Sigmoid colon (tissue), 7 donors: ENCODE data around the gene SHB. TPM values are rescaled to one million over a fixed set of nuclear protein-coding genes. Genes with fewer than 3 reads are reported as not detected.

ENCODE experiments used
- DNase-seq: peaks from one replicate; pipeline ENCODE4 v3.0.0-alpha.2; 2019
- H3K27ac ChIP-seq, 4 donors: fragments of 200-600 bp; sonication (generic); one replicate each; pipeline ENCODE4 v1.5.1; 2016 to 2019; ENCODE audit warnings: mild to moderate bottlenecking in 1 of 4
- H3K27me3 ChIP-seq, 3 donors: fragments of 200-600 bp; sonication (generic); one replicate each; pipeline ENCODE4 v1.5.1; 2019; ENCODE audit warnings: mild to moderate bottlenecking in 1 of 3
- H3K36me3 ChIP-seq, 4 donors: fragments of 200-600 bp; sonication (generic); one replicate each; pipeline ENCODE4 v1.5.1; 2016 to 2019
- H3K4me1 ChIP-seq, 4 donors: fragments of 200-600 bp; sonication (generic); one replicate each; pipeline ENCODE4 v1.5.1; 2017 to 2019
- H3K4me3 ChIP-seq, 4 donors: fragments of 200-600 bp; sonication (generic); one replicate each; pipeline ENCODE4 v1.5.1; 2017 to 2019; ENCODE audit warnings: mild to moderate bottlenecking in 2 of 4, moderate library complexity in 1 of 4
- H3K9me3 ChIP-seq, 4 donors: fragments of 200-600 bp in 3 of 4; sonication (generic) in 3 of 4; one replicate each; pipeline versions ENCODE4 v1.5.1 to v1.6.1; 2013 to 2019
- CTCF ChIP-seq, 4 experiments: fragments of 450-650 bp in 3 of 4; fragments of 200-600 bp in 1 of 4; IDR thresholded peaks; one replicate each; pipeline ENCODE4 v1.5.1; 2016 to 2019; ENCODE audit warnings: antibody characterized with exemption in 4 of 4, mild to moderate bottlenecking in 3 of 4, moderate library complexity in 2 of 4
- EP300 ChIP-seq, 4 donors: sonication (generic); formaldehyde crosslinking; IDR thresholded peaks; one replicate each; pipeline ENCODE4 v1.6.1; 2017; ENCODE audit warnings: antibody characterized with exemption in 4 of 4
- POLR2A ChIP-seq, 2 donors: fragments of 450-650 bp; IDR thresholded peaks; one replicate each; pipeline ENCODE4 v1.6.1; 2016; ENCODE audit warnings: antibody characterized with exemption in 2 of 2, mild to moderate bottlenecking in 2 of 2, moderate library complexity in 2 of 2
- POLR2AphosphoS5 ChIP-seq, 4 donors: sonication (generic); formaldehyde crosslinking; IDR thresholded peaks; one replicate each; pipeline ENCODE4 v1.6.1; 2017; ENCODE audit warnings: antibody characterized with exemption in 4 of 4
- WGBS, 2 donors: extraction: QIAGEN DNeasy Blood & Tissue Kit; methylation state at CpG; one replicate each; pipeline ENCODE4 v1.1.7; 2013; 5-methylcytosine and 5-hydroxymethylcytosine counted together
- intact Hi-C: fragments of 100-400 bp; cut with DNase I; formaldehyde crosslinking; loops from one replicate; pipeline ENCODE4 v1.15.1; 2023
- polyA plus RNA-seq, 3 donors: library from polyadenylated mRNA; stranded (reverse); fragments of 200-250 nt; gene quantifications; one replicate each; pipeline ENCODE4 v1.2.3, GENCODE V29; 2013
- total RNA-seq, 4 donors: library from RNA; depleted of rRNA; stranded (reverse); fragments of >200 nt; gene quantifications; one replicate each; pipeline ENCODE4 v1.1.0, GENCODE V29; 2016
- donor health status: healthy with polysubstance abuse.
- donor health status: Bipolar disorder and iron deficiency.
- donor health status: healthy.

SHB gene
- total and polyA plus RNA-seq, 7 donors = 6.8 to 33.7 (median 10.2) TPM

- DNase-seq = peak; percentile 92
- H3K4me3 ChIP-seq = no peak overlapping the region
- no peaks in the 10 kb centered on the region for H3K36me3 ChIP-seq
- TF ChIP-seq EP300 (IDR thresholded peaks at IDR 0.05) = no peak
- TF ChIP-seq POLR2AphosphoS5 (IDR thresholded peaks at IDR 0.05) = peak in 3 of 4 donors; percentile 36 to 65 (median 51)
- H3K9me3 ChIP-seq = no peaks in the 10 kb centered on the region
- WGBS, 2 donors = 56 to 57% methylated on average over 7 of the region's 7 CpGs
- H3K27me3 ChIP-seq = no peaks in the 10 kb centered on the region
- intact Hi-C loops = loop anchor here (2.0 kb wide), 1 partner anchor 43 kb away; no protein-coding TSS in a partner anchor
- H3K4me1 ChIP-seq = peaks cover 0 to 87% (median 79%) of the 10 kb centered on the region in 4 donors
- H3K27ac ChIP-seq = peak overlapping the region; percentile 70 to 90 (median 84)
These were observed 44.9 kb downstream of the SHB start for GRCh38 chr9:38024036-38024681.

- Histone ChIP-seq H3K4me1 (peaks cover 0 to 89% (median 84%) of the 10 kb centered on the region in 4 donors), H3K36me3 (no peaks in the 10 kb centered on the region), H3K27me3 (no peaks in the 10 kb centered on the region), H3K4me3 (no peak overlapping the region), H3K9me3 (no peaks in the 10 kb centered on the region), H3K27ac (peak overlapping the region; percentile 70 to 90 (median 84))
- DNase-seq = no peak
- TF ChIP-seq POLR2AphosphoS5 (IDR thresholded peaks at IDR 0.05) = no peak
- 92 to 93% methylated on average over 5 of the region's 5 CpGs for WGBS, 2 donors
- intact Hi-C loops = loop anchor here (2.0 kb wide), 1 partner anchor 43 kb away; no protein-coding TSS in a partner anchor
These were observed 45.4 kb downstream of the SHB start for GRCh38 chr9:38023661-38024035.

- WGBS, 2 donors = 24 to 61% methylated on average over 8 of the region's 8 CpGs
- Histone ChIP-seq H3K36me3 (no peaks in the 10 kb centered on the region), H3K9me3 (no peaks in the 10 kb centered on the region), H3K27ac (peak overlapping the region; percentile 70 to 90 (median 84)), H3K4me3 (no peak overlapping the region), H3K27me3 (no peaks in the 10 kb centered on the region), H3K4me1 (peaks cover 0 to 88% (median 84%) of the 10 kb centered on the region in 4 donors)
- DNase-seq = no peak
- intact Hi-C loops = no loop called here
- TF ChIP-seq EP300 (IDR thresholded peaks at IDR 0.05) = no peak
- no peak for TF ChIP-seq POLR2AphosphoS5 (IDR thresholded peaks at IDR 0.05)
- no peak for TF ChIP-seq POLR2A (IDR thresholded peaks at IDR 0.05)
- TF ChIP-seq CTCF (IDR thresholded peaks at IDR 0.05) = no peak
These were observed 46.0 kb downstream of the SHB start for GRCh38 chr9:38022995-38023394.

DNA sequence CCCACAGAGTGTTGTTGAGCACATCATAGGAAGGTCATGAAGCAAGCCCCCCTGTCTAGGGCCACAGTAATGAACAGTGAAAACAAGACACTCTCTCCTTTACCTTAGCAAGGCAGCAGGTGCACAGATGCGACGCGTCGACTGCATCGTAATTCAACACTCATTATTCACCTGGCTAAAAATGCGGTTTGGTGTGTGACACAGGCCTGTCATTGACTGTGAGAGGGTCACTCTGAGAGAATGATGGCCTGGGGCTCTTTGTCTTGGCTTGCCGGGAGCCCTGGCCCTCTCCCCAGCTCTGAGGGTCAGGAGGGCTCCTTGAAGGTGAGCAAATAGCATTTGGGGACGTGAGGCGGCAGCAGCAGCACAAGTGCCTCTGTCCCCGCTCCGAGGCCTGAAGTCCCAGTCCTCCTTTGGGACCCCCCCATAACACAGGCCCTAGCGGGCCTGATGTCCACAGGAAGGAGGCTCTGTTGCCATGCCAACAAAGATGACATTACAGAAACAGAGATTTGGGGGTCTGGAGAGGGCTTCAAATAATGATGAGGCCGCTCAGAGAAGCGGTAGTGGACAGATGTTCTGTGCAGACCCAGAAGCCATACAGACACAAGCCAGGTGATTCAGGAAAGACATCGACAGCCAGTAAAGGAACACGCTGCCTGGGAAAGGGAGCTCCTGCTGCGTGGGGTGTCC lies 46.7 kb downstream of the SHB start:
- Histone ChIP-seq H3K27ac (peak overlapping the region; percentile 70 to 90 (median 84)), H3K9me3 (no peaks in the 10 kb centered on the region), H3K27me3 (no peaks in the 10 kb centered on the region), H3K4me3 (no peak overlapping the region), H3K4me1 (peaks cover 0 to 88% (median 84%) of the 10 kb centered on the region in 4 donors), H3K36me3 (no peaks in the 10 kb centered on the region)
- intact Hi-C loops = no loop called here
- TF ChIP-seq CTCF (IDR thresholded peaks at IDR 0.05) (no peak), POLR2AphosphoS5 (IDR thresholded peaks at IDR 0.05) (no peak), EP300 (IDR thresholded peaks at IDR 0.05) (no peak), POLR2A (IDR thresholded peaks at IDR 0.05) (no peak)
- 92 to 93% methylated on average over 17 of the region's 17 CpGs for WGBS, 2 donors
- no peak for DNase-seq

DNA sequence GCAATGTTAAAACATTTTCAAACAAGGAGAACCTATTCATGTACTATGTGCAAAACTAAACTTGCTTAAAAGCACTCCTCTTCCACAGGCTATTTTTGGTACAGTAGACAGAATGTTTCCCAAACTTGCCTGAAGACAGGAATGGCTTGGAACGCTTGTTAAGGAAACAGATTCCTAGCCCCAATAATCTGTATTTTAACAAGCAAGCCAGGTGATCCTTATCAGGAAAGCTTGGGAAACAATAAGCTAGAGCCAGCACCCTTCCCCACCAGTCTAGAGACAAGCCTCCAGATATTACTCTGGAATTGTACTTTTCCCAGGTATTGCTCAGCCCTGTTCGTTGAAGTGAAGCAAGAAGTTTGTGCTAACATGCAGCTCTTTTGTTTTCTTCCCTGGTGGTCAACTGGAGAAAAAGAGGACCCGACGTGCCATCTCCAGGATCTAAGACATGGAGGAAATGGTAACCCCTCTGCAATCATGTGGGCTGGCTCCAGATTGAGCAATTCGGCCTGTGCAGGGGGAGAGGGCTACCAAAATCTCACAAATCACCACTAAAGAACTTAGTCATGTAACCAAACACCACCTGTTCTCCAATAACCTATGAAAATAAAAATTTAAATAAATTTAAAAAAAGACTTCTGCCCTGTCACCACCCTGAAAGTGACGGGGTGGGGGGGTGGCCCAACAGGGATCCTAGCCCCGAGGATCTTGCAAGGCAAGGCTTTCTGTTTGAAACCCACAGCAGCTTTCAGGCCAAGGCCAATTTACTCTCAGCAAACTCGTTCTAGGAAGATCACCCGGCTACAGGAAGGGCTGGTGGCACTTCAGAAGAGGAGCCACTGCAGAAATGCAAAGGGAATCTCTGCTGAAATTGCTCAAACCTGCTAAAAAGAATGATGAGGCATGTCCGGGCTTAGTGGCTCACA lies 48.6 kb downstream of the SHB start:
- intact Hi-C loops = no loop called here
- DNase-seq = no peak
- peak overlapping the region; percentile 72 to 90 (median 82) for H3K27ac ChIP-seq
- H3K4me1 ChIP-seq = peaks cover 0 to 88% (median 83%) of the 10 kb centered on the region in 4 donors
- H3K4me3 ChIP-seq = no peak overlapping the region
- H3K27me3 ChIP-seq = no peaks in the 10 kb centered on the region
- no peaks in the 10 kb centered on the region for H3K9me3 ChIP-seq
- TF ChIP-seq POLR2AphosphoS5 (IDR thresholded peaks at IDR 0.05) (no peak), POLR2A (IDR thresholded peaks at IDR 0.05) (no peak), EP300 (IDR thresholded peaks at IDR 0.05) (no peak), CTCF (IDR thresholded peaks at IDR 0.05) (no peak)
- WGBS, 2 donors = 72 to 78% methylated on average over 10 of the region's 10 CpGs
- H3K36me3 ChIP-seq = no peaks in the 10 kb centered on the region
